ENCODE data around the gene DCLK2. TPM values are rescaled to one million over a fixed set of nuclear protein-coding genes. Genes with fewer than 3 reads are reported as not detected.

The DCLK2 gene
- total RNA-seq, 1 donor from 2014 or later, result 12.6 TPM

DNA sequence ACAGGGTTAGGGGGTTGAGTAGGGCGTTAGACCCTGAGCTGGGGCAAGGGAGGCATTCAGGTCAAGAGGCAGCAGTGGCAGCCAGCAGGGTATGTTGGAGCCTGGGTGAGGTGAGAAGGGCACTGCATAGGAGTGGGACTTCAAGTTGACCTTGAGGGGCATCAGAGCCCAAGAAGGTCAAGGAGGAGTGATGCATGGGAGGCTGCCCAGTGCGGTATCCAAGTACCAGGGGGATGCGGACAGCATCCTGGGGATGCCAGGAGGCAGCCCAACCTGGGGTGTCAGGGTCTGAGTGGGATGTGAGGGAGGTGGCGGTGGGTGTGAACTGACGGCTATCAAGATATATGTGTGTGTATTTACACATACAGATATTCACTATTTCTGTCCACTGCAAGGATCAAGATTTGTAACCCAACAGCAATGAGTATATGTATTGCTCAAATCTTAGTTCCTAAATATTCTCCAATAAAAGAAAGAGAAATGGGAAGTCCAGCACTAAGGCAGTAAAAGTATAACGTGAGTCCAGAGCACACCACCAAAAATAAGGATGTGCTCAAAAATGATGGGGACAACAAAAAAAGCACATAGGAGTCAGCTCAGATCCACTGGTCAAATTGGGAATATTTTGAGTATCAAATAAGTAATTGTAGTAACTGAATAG is 9.8 kb upstream of the DCLK2 start:
- peaks cover 13% of the 10 kb centered on the region for H3K9me3 Mint-ChIP-seq (ENCODE audit: unreplicated experiment)
- TF ChIP-seq, protein P1, sequence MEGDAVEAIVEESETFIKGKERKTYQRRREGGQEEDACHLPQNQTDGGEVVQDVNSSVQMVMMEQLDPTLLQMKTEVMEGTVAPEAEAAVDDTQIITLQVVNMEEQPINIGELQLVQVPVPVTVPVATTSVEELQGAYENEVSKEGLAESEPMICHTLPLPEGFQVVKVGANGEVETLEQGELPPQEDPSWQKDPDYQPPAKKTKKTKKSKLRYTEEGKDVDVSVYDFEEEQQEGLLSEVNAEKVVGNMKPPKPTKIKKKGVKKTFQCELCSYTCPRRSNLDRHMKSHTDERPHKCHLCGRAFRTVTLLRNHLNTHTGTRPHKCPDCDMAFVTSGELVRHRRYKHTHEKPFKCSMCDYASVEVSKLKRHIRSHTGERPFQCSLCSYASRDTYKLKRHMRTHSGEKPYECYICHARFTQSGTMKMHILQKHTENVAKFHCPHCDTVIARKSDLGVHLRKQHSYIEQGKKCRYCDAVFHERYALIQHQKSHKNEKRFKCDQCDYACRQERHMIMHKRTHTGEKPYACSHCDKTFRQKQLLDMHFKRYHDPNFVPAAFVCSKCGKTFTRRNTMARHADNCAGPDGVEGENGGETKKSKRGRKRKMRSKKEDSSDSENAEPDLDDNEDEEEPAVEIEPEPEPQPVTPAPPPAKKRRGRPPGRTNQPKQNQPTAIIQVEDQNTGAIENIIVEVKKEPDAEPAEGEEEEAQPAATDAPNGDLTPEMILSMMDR (IDR thresholded peaks at IDR 0.05), result no peak
- no peak overlapping the region for H3K4me3 Mint-ChIP-seq (ENCODE audit: unreplicated experiment)
- no peak overlapping the region for H3K27ac Mint-ChIP-seq (ENCODE audit: unreplicated experiment)
- no peaks in the 10 kb centered on the region for H3K36me3 Mint-ChIP-seq (ENCODE audit: unreplicated experiment)
- no peaks in the 10 kb centered on the region for H3K27me3 Mint-ChIP-seq (ENCODE audit: unreplicated experiment)
- no peak for DNase-seq (ENCODE audit: extremely low spot score, unreplicated experiment)
- peaks cover 31% of the 10 kb centered on the region for H3K4me1 Mint-ChIP-seq (ENCODE audit: unreplicated experiment)

GRCh38 chr4:150069353-150069752 is 8.9 kb upstream of the DCLK2 start:
- H3K4me1 Mint-ChIP-seq (ENCODE audit: unreplicated experiment), result peaks cover 34% of the 10 kb centered on the region
- DNase-seq (ENCODE audit: extremely low spot score, unreplicated experiment), result no peak
- no peaks in the 10 kb centered on the region for H3K27me3 Mint-ChIP-seq (ENCODE audit: unreplicated experiment)

DNA sequence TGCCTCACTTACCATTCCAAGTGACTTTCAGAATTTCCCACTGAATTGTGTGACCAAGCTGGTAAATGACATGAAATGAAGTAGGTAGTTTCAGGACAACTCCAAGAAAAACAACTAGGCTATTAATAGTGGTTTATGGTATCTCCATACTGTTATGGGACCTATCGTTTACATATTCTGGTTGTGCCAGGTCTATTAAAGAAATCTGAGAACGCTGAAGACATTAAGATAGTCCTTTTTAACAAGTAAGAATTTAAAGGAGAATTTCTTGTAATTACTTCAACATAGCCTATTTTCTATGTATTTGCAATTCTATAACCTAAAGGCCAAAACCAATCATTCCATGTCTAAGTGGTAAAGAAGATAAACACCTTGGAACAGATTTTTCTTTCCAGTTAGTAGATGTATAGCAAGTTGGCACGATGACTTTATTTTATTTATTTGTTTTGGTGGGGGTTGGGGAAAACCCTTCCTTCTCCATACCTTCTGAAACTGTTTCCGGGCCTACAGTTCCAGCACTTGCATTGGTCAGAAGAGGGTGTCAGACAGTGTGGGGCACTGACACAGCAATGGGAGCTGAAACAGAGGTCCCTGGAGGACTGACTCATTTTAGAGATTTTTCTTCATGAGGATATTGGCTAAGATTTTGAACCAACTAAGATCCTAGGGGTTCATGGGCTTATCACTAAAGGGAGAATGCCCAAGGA is 7.6 kb upstream of the DCLK2 start:
- peaks cover 4% of the 10 kb centered on the region for H3K9me3 Mint-ChIP-seq (ENCODE audit: unreplicated experiment)
- H3K27ac Mint-ChIP-seq (ENCODE audit: unreplicated experiment), result no peak overlapping the region
- H3K4me3 Mint-ChIP-seq (ENCODE audit: unreplicated experiment), result no peak overlapping the region
- H3K4me1 Mint-ChIP-seq (ENCODE audit: unreplicated experiment), result peaks cover 34% of the 10 kb centered on the region
- TF ChIP-seq, protein P1 (IDR thresholded peaks at IDR 0.05), result no peak
- no peaks in the 10 kb centered on the region for H3K36me3 Mint-ChIP-seq (ENCODE audit: unreplicated experiment)
- no peaks in the 10 kb centered on the region for H3K27me3 Mint-ChIP-seq (ENCODE audit: unreplicated experiment)
- DNase-seq (ENCODE audit: extremely low spot score, unreplicated experiment), result no peak

More at GRCh38 chr4:150069353-150069752, 8.9 kb upstream of the DCLK2 start:
- Mint-ChIP-seq H3K27ac (ENCODE audit: unreplicated experiment) (no peak overlapping the region), H3K9me3 (ENCODE audit: unreplicated experiment) (peaks cover 13% of the 10 kb centered on the region), H3K36me3 (ENCODE audit: unreplicated experiment) (no peaks in the 10 kb centered on the region), H3K4me3 (ENCODE audit: unreplicated experiment) (no peak overlapping the region)
- TF ChIP-seq, protein P1 (IDR thresholded peaks at IDR 0.05), result no peak

DNA sequence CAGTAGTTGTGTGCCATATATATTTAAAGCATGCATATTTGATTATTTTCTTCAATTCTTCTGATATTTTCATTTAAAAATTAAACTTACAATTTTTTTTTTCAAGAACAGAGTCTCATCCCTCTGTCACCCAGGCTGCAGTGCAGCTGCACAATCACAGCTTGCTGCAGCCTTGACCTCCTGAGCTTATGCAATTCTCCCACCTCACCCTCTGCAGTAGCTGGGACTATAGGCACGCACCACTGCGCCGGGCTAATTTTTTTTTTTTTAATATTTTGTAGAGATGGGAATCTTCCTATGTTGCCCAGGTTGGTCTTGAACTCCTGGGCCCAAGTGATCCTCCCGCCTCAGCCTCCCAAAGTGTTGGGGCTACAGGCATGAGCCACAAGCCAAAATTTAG is 5.8 kb upstream of the DCLK2 start:
- no peak for DNase-seq (ENCODE audit: extremely low spot score, unreplicated experiment)
- TF ChIP-seq, protein P1 (IDR thresholded peaks at IDR 0.05), result no peak
- Mint-ChIP-seq H3K4me3 (ENCODE audit: unreplicated experiment) (no peak overlapping the region), H3K36me3 (ENCODE audit: unreplicated experiment) (no peaks in the 10 kb centered on the region), H3K27ac (ENCODE audit: unreplicated experiment) (peak overlapping the region; percentile 84), H3K27me3 (ENCODE audit: unreplicated experiment) (no peaks in the 10 kb centered on the region), H3K4me1 (ENCODE audit: unreplicated experiment) (peaks cover 34% of the 10 kb centered on the region), H3K9me3 (ENCODE audit: unreplicated experiment) (no peaks in the 10 kb centered on the region)

DNA sequence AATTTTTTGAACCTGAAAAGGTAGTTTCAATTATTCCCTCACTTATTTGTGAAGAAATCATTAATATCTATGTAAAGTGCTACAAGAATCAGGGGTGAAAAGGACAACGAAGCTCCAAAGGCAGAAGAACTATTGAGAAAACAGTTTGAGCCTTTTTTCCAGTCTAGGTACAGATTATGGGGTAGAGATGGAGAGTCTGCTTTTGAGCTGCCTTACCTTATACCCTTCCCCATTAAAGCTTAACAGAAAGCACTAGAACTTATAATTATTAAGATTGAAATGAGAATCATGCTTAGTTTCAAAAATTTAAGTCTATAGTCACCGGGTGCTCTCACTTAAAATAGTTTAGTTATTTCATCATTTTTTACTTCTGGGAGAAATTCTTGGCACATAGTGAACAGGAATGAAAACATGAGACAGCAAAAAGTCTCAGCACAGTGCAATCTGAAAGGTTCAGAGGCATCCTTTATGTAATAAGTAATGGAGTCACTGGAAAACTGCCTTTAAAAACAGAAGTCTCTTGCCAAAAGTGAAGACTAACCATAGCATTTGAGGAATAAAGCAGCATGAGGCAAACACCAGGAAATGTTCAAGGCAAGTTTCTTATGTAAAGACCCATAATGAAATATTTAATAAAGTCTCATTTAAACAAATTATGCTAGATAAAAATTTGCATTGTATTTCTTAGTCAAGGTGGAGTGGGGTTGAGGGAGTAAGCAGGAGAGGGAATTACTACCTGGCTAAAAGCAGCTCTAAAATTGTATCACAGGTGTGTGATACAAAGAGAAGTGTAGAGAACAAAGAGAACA is 5.1 kb upstream of the DCLK2 start:
- H3K36me3 Mint-ChIP-seq (ENCODE audit: unreplicated experiment), result no peaks in the 10 kb centered on the region
- no peaks in the 10 kb centered on the region for H3K27me3 Mint-ChIP-seq (ENCODE audit: unreplicated experiment)
- H3K9me3 Mint-ChIP-seq (ENCODE audit: unreplicated experiment), result no peaks in the 10 kb centered on the region
- H3K27ac Mint-ChIP-seq (ENCODE audit: unreplicated experiment), result peak overlapping the region; percentile 84
- no peak overlapping the region for H3K4me3 Mint-ChIP-seq (ENCODE audit: unreplicated experiment)
- DNase-seq (ENCODE audit: extremely low spot score, unreplicated experiment), result no peak
- TF ChIP-seq, protein P1 (IDR thresholded peaks at IDR 0.05), result no peak
- peaks cover 38% of the 10 kb centered on the region for H3K4me1 Mint-ChIP-seq (ENCODE audit: unreplicated experiment)
